WTC11 (cell line): ENCODE measurements around the gene ST8SIA1.

Source experiments
- ATF1 ChIP-seq: sonication (generic); formaldehyde crosslinking; IDR thresholded peaks from 2 replicates; pipeline ENCODE4 v1.8.1; 2023; ENCODE audit warnings: mild to moderate bottlenecking, moderate library complexity, missing genetic modification reagents
- CREB1 ChIP-seq: sonication (generic); formaldehyde crosslinking; IDR thresholded peaks from 2 replicates; pipeline ENCODE4 v1.8.0; 2023; ENCODE audit warnings: mild to moderate bottlenecking, missing genetic modification reagents
- CREM ChIP-seq: sonication (generic); formaldehyde crosslinking; IDR thresholded peaks from 2 replicates; pipeline ENCODE4 v1.8.1; 2022; ENCODE audit warnings: mild to moderate bottlenecking, missing genetic modification reagents, moderate library complexity
- CTCF ChIP-seq: fragments of 200-600 bp; IDR thresholded peaks from 2 replicates; pipeline ENCODE4 v1.8.0; 2022; ENCODE audit warnings: antibody characterized with exemption
- IRF2 ChIP-seq: sonication (generic); formaldehyde crosslinking; IDR thresholded peaks from 2 replicates; pipeline ENCODE4 v1.8.0; 2022; ENCODE audit warnings: low read depth, missing genetic modification reagents, borderline replicate concordance
- NR1H2 ChIP-seq: sonication (generic); formaldehyde crosslinking; IDR thresholded peaks from 2 replicates; pipeline ENCODE4 v1.9.0; 2021; ENCODE audit warnings: mild to moderate bottlenecking, moderate library complexity, missing genetic modification reagents
- SP1 ChIP-seq: sonication (generic); formaldehyde crosslinking; conservative IDR thresholded peaks from 2 replicates; pipeline ENCODE4 v1.8.1; 2022; ENCODE audit warnings: missing genetic modification reagents
- STAT6 ChIP-seq: sonication (generic); formaldehyde crosslinking; conservative IDR thresholded peaks from 2 replicates; pipeline ENCODE4 v1.8.1; 2023; ENCODE audit warnings: mild to moderate bottlenecking, low read depth, missing genetic modification reagents, moderate library complexity
- TEAD4 ChIP-seq: sonication (generic); formaldehyde crosslinking; IDR thresholded peaks from 2 replicates; pipeline ENCODE4 v1.8.0; 2022; ENCODE audit warnings: mild to moderate bottlenecking, missing genetic modification reagents
- USF1 ChIP-seq: sonication (generic); formaldehyde crosslinking; IDR thresholded peaks from 2 replicates; pipeline ENCODE4 v1.8.0; 2022; ENCODE audit warnings: mild to moderate bottlenecking, missing genetic modification reagents
- USF2 ChIP-seq: sonication (generic); formaldehyde crosslinking; IDR thresholded peaks from 2 replicates; pipeline ENCODE4 v1.8.1; 2023; ENCODE audit warnings: mild to moderate bottlenecking, missing genetic modification reagents, moderate library complexity

GRCh38 chr12:22283006-22283506 is 51.5 kb downstream of the ST8SIA1 start:
- TF ChIP-seq CTCF, result no peak
- no peak for TF ChIP-seq STAT6 (CRISPR knock-in tag)
- no peak for TF ChIP-seq USF1
- TF ChIP-seq ATF1, result no peak
- TF ChIP-seq CREB1 (CRISPR knock-in tag), result no peak
- no peak for TF ChIP-seq TEAD4 (CRISPR knock-in tag)
- TF ChIP-seq IRF2 (CRISPR knock-in tag), result no peak
- TF ChIP-seq CREM (CRISPR knock-in tag), result no peak
- no peak for TF ChIP-seq SP1 (CRISPR knock-in tag)
- TF ChIP-seq NR1H2, result no peak
- TF ChIP-seq USF2 (CRISPR knock-in tag), result no peak
